AG08395 (cell line): Measurements from ENCODE around the gene SERPINI2.

Experiments used
- DNase-seq: peaks from one replicate; pipeline ENCODE4 v3.0.0; 2012; ENCODE audit warnings: mixed read lengths, low spot score

Gene SERPINI2, protein sequence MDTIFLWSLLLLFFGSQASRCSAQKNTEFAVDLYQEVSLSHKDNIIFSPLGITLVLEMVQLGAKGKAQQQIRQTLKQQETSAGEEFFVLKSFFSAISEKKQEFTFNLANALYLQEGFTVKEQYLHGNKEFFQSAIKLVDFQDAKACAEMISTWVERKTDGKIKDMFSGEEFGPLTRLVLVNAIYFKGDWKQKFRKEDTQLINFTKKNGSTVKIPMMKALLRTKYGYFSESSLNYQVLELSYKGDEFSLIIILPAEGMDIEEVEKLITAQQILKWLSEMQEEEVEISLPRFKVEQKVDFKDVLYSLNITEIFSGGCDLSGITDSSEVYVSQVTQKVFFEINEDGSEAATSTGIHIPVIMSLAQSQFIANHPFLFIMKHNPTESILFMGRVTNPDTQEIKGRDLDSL

DNA sequence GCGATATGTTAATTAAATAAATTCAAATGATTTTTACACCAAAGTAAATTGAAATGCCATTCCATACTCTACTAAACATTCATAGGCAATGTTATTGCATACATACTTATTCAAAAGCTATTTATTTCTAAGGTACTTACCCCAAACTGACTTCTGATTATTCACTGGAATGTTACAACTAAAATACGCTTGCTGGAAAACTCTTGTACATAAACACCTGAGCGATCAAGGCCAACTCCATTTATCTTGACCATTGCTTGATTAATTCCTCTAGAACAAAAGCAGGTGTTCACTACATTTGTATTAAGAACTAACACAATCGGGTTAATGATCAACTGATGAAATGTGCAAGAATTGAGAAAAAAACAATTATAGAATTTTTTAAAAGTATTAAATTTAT is at the start of gene SERPINI2:
Gene SERPINI2 (minus strand): TSS at position 180 of the 400 bp plus-strand sequence. CDS start 2,208 bp downstream, outside the sequence.
- no peak for DNase-seq

DNA sequence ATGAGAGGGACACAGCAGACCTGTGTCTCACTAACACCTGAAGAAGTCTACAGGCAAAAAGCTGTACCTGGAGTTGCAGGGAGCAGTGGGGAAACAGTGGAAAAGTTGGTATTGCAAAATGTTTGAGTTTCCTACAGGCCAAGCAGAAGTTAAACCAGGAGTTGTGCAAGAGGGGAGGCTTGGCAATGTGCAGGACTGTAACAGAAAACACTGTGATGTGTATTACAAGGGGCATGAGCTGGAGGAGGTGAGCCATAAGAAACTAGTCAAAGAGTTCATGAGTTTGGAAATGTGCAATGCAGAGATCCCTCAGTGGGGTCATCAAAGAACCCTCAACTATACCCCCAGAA is 47.1 kb upstream of the SERPINI2 start:
- no peak for DNase-seq

DNA sequence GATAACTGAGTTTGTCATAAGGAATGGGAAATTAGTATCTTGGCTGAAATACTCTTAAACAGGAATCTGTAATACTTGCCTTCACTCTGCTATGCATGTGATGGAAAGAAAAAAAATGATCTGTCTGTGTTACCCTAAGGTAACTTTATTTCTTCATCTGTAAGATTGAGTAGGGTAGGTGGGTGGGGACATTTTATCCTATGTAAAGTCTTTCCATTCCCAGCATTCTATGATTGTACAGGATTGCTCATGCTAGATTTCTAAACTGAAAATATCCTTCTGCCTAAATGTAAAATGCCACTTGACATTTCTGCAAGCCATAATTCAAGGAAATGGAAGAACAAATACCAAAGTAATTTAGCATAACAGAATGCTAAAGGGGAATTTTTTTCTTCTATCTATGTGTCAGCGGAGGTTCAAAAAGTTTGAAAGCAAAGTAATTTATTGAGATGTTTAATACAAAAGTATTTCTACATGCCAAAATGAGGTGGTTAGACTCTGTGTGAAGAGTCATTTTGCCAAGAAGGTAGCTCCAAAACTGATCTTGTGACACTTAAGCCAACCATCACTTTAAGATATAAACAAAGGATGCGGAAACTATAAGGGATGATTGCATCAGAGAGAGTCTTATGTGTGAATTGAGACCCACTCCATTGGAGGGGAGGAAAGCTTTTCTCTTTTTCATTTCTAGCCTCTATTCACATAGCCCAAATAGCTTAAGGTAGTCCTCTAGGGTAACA is 46.6 kb upstream of the SERPINI2 start:
- no peak for DNase-seq

DNA sequence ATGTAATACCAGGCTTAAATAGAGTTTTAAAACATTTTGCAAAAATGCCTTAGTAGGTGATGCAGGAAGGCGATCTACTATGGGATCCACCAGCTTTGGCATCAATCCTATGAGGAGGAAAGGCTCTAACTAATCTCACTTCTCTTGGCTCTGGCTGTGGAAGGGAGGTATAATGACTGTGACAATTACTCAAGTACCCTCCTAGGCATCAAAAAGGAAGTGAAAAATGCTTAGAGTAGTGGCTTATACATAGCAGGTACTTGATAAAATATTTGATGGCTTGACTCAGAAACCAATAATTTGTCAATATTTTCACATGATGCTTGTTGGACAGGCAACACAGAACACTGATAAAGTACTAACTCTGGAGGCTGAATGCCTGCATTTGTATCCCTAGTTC is 34.1 kb upstream of the SERPINI2 start:
- no peak for DNase-seq

DNA sequence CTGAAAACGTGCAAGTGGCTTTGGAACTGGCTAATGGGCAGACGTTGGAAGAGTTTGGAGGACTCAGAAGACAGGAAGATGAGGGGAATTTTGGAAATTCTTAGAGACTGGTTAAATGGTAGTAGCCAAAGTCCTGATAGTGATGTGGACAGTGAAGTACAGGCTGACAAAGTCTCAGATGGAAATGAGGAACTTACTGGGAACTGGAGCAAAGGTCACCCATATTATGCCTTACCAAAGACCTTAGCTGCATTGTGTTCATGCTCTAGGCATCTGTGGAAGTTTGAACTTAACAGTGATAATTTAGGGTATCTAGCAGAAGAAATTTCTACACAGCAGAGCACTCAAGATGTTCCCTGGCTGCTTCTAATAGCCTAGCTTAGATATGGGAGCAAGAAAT is 28.6 kb upstream of the SERPINI2 start:
- DNase-seq = no peak

DNA sequence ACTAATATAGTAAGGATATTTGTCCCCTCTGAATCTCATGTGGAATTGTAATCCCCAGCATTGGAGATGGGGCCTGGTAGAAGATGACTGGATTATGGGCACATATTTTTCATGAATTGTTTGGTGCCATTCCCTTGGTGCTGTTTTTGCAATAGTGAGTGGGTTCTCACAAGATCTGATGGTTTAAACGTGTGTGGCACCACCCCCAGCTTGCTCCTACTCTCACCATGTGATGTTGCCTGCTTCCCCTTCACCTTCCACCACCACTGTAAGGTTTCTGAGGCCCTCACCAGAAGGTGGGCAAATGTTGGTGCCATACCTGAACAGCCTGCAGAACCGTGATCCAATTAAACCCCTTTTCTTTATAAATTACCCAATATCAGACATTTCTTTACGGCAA is 28.1 kb upstream of the SERPINI2 start:
- DNase-seq = no peak

DNA sequence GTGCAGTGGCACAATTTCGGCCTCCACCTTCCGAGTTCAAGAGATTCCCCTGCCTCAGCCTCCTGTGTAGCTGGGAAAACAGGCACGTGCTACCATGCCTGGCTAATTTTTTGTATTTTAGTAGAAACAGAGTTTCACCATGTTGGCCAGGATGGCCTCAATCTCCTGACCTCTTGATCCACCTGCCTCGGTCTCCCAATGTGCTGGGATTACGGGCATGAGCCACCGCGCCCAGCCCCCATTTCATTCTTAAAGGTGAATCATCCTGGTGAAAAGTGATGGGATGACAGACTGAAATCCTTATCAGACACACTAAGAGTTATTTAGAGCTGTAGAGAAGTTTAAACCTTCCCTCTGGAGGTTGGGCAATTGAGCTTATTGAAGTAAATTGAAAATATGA is 24.1 kb upstream of the SERPINI2 start:
- DNase-seq = no peak

DNA sequence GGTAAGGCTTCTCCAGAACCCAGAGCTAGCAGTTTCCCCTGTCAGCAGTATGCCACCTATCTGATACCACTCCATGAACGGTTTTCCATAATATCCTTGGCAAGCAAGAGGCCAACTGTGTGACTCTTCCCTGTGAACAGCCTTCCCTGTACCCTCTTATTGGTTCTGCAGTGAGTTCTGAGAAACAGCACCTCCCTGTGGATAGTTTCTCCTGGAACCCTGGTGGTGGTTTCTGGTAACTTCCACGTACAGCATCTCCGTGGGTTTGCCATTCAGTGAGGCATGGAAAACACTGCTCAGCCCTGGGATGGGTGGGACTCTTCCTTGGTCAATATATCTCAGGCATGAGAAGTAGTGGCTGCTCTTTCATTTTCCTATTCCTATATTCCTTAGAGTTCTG is 19.4 kb upstream of the SERPINI2 start:
- DNase-seq = no peak

DNA sequence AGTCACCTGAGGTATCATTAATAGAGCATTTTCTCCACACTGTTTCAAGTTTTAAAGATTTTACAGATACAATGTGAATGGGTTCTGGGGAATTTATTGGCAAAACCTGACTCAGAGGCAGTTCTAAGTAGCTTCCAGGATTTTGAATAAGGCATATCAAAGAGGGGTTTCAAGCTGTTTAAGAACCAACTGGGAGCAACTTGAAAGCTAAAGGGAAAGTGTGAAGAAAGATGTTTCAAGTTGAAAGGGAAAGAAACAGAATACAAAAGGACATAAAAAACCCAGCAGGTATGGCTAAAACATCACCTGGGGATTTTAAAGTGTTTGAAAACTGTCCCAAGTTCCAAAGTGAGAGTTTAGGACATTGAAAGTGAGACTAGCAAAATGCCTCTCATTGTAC is 17.8 kb upstream of the SERPINI2 start:
- DNase-seq = no peak

DNA sequence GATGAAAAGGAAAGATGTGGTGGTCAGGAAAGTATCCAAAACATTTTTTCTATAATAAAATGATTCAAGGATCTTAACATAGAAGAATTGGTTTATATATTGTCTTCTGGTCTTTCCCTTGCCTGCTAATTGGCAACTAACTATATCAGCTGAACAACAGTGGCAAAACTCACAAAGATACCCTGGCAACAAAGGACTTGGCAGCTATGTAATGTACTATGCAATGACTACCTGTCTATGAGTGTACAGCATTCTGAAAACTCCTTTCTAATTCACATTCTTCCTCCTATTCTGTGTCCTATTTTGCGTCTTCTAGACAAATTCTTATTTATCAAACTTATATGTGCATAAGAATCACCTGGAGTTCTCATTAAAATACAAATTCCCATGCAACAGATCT is 15.7 kb upstream of the SERPINI2 start:
- no peak for DNase-seq

DNA sequence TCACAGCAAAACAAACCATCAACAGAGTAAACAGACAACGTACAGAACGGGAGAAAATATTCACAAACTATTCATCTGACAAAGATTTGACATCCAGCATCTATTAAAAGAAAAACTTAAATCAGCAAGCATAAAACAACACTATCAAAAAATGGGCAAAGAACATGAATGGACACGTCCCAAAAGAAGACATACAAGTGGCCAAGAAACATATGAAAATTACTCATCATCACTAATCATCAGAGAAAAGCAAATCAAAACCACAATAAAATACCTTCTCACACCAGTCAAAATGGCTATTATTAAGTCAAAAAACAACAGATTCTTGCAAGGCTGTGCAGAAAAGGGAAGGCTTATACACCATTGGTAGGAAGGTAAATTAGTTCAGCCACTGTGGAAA is 13.7 kb upstream of the SERPINI2 start:
- no peak for DNase-seq

DNA sequence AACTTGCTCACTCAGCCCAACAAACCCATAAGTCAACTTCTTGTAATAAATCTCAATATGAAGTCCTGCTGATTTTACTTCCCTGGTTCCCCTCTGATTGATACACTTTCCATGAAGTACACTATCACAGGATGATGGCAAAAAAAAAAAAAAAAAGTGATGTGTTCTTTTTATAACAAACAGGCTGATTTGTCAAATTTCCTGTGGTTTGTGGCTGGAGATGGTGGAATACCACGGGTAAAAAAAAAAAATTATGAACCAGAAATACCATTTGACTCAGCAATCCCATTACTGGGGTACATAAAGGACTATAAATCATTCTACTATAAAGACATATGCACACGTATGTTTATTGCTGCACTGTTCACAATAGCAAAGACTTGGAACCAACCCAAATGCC is 10.7 kb upstream of the SERPINI2 start:
- no peak for DNase-seq

DNA sequence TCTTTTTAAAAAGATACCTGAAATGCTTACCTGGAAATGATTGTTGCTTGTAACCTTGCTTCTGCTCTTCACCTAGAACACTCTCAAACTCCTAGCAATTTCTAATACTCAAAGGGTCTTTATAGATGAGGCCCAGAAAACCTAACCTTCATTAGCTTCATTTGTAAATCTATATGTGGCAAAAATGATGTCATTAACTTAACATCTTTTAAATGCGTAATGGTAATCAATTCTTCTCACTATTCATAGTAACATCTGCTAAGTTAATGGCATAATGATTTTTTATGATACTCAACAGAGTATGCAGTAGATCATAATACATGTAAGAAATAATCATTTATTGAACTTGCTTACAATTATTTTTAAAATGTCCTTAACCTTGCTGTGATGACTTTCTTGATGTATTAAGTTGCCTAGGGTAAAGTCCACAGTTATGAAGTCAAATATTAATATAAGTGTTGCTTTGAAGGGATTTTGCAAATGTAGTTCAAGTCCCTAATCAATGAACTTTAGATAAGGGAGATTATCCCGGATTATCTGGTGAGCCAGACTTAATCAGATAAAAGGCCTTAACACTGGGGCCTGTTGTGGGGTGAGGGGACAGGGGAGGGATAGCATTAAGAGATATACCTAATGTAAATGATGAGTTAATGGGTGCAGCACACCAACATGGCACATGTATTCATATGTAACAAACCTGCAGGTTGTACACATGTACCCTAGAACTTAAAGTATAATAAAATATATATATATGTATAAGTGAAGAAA is 10.1 kb upstream of the SERPINI2 start:
- no peak for DNase-seq

DNA sequence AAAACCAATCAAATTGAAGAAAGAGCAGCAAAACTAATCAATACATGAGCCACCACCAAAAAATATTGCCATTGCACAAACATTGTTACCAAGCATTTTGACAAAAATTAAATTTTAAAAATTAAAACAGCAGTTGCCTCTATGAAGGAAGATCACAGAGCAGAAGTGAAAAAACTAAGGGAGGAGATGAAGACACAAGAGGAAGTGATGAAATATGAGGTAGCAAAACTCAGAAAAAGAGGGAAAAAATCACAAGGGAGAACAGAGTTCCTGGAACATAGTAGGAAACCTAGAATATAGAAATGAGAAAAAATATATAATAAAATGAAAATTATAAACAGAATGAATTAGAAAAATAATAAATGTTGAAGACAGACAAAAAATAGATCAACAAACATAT is 7.3 kb upstream of the SERPINI2 start:
- DNase-seq = no peak

DNA sequence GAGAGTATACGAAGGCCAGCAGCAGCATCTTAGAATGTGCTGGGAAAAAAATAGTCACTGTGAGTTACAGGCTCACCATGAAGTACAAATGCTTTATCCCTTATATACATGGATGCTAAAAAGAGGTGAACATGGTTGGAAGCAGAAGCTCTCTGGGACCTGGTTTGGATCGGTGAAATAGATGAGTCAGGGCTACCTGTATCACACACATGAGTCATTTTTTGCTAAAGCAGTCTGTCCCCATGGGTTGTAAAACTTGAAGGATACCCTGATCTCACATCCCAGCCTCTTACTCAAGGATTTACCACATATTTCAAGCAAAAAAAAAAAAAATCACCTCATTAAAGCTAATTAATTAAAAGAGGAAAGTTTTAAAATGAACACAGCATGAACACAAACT is 6.9 kb upstream of the SERPINI2 start:
- DNase-seq = no peak

DNA sequence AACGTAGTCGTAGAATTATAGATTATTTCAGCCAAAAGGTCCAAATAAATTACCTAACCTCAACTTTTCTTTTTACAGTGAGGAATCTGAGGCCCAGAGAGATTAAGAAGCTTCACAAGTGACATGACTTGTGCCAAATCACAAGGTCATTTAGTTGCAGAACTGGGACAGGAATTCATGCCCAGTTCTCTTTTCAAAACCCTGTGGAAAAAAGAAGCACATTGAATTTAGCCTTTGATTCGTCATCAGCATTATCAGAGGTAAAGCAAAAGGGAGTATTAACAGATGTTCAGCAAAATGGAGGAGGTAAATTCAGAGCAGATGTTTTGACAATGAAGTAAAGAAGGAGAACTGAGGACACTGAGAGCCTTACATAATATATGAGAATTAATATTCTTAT is 4.5 kb downstream of the SERPINI2 start:
- DNase-seq = no peak

DNA sequence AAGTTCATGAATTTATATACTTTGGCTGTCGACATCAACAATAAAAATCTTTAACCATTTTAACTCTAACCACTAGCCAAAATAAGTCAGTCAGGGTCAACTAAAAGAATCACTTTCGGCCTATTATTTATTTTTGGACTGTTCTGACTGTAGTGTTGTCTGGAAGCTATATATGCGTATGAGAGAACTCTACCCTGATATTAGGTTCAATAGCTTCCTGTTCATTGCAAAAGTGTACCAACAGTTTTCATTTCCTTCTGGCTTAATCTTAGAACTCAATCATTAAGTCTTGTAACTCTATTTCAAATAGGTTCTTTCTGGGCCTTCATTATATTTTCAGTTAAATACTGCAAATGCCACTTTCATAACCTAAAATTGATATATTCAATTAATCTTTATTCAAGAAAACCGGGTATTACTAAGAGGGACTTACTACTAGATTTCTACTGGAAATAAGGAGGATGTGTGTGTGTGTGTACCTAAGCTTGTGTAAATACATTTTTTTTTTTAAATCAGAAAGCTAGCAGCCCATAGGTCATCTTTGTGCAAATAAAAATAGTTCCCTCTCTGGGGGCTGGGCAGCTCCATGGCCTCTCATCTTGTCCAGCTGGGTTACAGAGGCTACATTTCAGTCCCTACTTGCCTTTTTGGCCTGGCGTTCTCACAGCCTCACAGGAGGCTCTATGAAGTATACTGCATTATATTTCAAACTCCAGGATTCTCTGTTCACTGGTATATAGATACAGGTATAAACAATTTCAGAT is 5.8 kb downstream of the SERPINI2 start:
- DNase-seq = no peak

DNA sequence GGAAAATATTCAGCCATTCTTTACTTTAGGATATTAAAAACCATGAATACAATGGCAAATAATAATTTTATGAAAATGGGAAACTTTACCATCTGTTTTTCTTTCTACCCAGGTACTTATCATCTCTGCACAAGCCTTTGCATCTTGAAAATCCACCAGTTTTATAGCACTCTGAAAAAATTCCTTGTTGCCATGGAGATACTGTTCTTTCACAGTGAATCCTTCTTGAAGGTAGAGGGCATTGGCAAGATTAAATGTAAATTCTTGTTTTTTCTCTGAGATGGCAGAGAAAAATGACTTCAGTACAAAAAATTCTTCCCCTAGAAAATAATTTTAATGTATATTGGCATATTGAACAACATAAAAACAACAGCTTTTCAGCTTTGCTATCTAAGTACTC is 6.9 kb downstream of the SERPINI2 start:
- DNase-seq = no peak

DNA sequence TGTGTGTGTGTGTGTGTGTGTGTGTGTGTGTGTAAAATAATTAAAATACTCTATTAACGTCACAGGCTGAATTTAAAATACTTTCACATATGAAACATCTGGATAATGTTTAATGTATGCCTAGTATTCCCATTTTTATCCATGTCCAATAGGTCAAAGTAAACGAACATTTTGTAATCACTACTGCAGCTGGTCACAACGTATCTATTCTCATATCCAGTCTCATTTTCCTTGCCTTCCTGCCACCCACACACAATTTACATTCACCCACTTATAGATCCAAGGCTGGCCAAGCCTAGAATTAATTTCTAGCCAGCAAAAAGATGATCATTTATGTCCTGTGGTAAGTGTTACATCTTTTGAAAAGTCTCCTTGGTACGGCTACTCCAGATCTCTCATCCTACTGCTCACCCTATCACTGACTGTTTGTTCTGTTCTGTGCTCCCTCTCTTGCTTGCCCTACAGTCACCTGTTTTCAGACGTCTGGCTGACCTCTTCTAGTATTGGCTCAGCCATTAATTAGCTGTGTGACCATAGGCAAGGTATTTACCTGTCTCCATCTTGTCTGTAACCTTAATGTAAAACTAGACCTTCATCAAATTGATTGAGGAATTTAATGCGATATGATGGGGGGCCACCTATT is 17.6 kb downstream of the SERPINI2 start:
- no peak for DNase-seq

DNA sequence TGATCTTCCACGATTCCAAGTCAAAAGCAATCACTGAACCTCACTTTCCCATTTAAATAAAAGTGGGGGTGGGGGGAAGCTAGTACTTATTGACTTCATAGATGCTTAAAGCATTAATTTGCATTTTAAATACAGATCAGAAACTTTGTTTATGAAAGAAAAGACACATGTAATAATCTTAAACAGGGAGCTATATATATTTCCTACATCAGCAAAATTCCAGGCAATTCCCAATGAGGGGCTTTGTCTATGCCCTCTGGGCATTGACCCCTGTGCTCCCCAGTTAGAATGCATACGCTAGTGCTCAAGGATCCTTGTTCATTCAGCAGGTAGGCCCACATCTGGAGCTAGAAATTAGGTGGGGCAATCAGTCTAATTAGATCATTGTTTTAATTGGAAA is 20.0 kb downstream of the SERPINI2 start:
- DNase-seq = no peak

DNA sequence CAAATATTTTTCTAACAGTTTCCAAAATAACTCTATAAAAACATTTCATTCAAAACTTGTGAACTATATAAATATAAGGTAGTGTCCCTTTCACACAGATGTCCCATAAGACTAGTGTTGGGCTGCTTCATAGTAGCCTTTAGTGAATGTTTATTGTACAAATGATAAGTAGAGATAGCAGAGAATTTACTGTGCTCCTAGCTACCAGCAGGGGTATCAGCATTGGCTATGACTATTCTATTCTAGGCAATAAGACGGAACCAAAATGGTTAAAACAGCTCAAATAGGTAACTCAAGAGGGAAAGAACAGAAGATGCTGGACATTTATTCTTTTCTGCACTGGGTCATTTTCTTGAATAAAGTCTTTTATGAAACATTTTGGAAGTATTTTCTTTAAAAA is 22.6 kb downstream of the SERPINI2 start:
- no peak for DNase-seq

DNA sequence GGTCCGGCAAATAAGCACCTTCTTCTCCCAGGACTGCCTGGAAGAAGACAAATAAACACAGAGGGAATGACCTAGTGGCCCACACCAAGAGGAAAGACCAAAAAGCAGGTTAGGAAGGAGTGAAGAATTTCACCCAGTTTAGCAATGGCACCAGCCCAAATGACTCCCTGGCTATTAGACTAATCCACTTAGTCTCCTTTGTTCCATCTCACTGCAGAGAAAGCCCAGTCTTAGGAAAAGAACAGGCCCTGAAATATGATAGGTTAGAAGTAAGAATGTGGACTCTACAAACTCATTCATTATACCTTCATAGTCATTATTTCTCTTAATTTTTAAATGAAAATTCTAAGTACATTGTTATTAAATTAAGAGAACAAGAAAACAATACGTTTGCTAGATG is 23.2 kb downstream of the SERPINI2 start:
- no peak for DNase-seq
